ENCODE data around the gene BLM.

BLM gene

DNA sequence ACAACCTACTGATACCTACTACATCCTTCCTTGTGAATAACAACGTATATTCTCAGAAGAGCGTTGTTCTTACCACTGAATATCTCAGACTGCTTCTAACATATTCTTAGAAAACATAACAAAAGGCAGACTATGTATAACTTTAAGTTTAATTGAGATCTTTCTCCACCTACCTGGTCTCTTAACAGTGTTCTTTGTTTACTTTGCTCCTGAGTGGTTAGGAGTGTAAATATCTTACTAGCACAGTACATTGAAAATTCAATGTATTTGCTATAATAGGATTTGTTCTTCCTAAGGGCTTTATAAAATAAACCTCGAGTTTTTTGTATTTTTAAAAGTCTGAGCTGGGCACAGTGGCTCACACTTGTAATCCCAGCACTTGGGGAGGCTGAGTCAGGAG, 7.9 kb upstream of the BLM start:
- no peak for DNase-seq (ENCODE audit: extremely low spot score)
- TF ChIP-seq, protein P1, sequence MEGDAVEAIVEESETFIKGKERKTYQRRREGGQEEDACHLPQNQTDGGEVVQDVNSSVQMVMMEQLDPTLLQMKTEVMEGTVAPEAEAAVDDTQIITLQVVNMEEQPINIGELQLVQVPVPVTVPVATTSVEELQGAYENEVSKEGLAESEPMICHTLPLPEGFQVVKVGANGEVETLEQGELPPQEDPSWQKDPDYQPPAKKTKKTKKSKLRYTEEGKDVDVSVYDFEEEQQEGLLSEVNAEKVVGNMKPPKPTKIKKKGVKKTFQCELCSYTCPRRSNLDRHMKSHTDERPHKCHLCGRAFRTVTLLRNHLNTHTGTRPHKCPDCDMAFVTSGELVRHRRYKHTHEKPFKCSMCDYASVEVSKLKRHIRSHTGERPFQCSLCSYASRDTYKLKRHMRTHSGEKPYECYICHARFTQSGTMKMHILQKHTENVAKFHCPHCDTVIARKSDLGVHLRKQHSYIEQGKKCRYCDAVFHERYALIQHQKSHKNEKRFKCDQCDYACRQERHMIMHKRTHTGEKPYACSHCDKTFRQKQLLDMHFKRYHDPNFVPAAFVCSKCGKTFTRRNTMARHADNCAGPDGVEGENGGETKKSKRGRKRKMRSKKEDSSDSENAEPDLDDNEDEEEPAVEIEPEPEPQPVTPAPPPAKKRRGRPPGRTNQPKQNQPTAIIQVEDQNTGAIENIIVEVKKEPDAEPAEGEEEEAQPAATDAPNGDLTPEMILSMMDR (IDR thresholded peaks at IDR 0.05; ENCODE audit: control extremely low read depth, extremely low read depth, low read depth, missing control alignments): no peak
- POLR2A ChIA-PET: no interaction called here
- CTCF ChIA-PET: interaction anchor here (1.4 kb wide), 1 partner anchor 389 kb away, joined by 7 read pairs; no protein-coding TSS in a partner anchor

DNA sequence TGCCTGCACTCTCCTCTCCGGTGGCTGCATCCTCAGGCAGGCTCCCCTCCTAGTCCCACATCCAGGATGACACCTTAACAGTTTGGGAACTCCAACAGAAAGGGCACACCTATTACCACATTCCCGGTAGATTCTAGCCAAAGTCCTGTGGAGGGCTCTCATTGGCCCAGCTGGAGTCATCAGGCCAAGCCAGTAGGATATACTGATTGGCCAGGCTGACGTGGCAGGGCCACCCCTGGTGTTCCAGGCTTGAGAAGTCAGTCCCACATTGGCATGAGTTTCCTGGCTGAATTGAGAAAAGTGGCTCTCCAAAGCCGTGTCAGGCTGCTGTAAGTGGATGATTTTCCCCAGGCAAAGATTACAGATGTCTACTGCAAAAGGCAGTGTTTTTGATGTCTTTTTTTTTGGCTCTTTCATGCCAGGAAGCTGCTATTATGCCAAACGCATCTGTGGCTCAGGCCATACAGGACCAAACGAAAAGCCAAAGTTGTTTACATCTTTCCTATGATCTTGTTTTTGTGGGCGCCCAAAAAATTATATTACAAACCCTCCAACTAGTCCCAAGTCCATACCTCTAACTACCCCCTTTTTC, 6.6 kb upstream of the BLM start:
- CTCF ChIA-PET: interaction anchor here (1.4 kb wide), 1 partner anchor 390 kb away, joined by 7 read pairs; no protein-coding TSS in a partner anchor
- no peak for DNase-seq (ENCODE audit: extremely low spot score)
- POLR2A ChIA-PET: no interaction called here
- TF ChIP-seq, protein P1 (IDR thresholded peaks at IDR 0.05; ENCODE audit: control extremely low read depth, extremely low read depth, low read depth, missing control alignments): no peak

DNA sequence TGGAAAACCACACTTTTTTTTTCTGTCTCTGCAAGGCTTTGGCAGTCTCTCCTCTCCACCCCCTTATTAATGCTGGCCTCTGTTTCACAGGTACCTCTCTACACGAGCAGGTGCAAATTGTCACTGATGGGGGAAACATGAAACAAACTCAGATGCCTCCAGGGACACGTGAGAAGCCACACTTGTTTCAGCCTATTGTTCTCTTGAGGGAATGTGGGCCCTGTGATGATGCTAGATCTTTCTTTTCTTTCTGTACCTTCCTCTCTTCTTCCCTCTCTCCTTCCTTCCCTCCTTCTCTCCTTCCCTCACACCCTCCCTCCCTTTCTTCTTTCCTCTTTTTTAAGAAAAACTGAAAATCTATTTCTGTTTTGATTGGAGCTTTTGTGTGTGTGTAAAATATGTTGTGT, 5.7 kb upstream of the BLM start:
- TF ChIP-seq, protein P1 (IDR thresholded peaks at IDR 0.05; ENCODE audit: control extremely low read depth, extremely low read depth, low read depth, missing control alignments): no peak
- CTCF ChIA-PET: interaction anchor here (1.2 to 1.3 kb wide), 2 partner anchors 64 to 93 kb away, joined by 3 to 4 read pairs; no protein-coding TSS in a partner anchor
- POLR2A ChIA-PET: no interaction called here
- DNase-seq (ENCODE audit: extremely low spot score): no peak

DNA sequence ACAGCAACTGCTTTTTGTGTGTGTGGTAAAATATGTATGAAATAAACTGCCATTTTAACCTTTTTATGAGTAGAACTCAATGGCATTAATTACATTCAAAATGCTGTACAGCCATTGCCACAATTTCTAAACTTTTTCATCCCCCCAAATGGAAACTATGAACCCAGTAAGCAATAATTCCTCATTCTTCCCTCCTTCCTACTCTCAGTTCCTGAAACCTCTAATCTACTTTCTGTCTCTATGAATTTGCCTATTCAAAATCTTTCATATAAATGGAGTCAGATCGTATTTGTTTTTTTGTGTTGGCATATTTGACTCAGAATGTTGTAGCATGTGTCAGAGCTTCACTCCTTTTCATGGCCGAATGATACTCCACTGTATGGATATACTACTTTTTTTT, 5.3 kb upstream of the BLM start:
- CTCF ChIA-PET: interaction anchor here (1.2 to 1.3 kb wide), 2 partner anchors 64 to 94 kb away, joined by 3 to 4 read pairs; no protein-coding TSS in a partner anchor

DNA sequence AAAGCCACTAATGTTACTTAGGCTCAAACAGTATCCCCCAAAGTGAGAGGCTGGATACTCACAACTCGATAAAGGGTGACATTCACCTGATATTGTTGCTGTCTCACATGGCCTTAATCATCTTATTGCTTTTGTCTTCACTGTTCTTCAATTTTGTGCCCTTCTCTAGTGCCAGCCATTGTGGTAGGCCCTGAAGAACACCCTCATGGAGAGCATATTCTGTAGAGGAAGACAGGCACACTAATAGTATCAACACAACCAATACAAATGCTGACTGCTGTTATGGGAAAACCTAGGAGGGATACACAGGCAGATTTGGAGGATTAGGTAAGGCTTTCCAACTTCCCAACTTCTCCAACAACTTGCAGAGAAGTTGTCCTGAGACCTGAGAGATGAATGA, 4.1 kb upstream of the BLM start:
- TF ChIP-seq, protein P1 (IDR thresholded peaks at IDR 0.05; ENCODE audit: control extremely low read depth, extremely low read depth, low read depth, missing control alignments): no peak
- DNase-seq (ENCODE audit: extremely low spot score): no peak
- POLR2A ChIA-PET: no interaction called here
- CTCF ChIA-PET: interaction anchor here (1.5 to 1.8 kb wide), 2 partner anchors 8 to 173 kb away, joined by 5 to 8 read pairs; no protein-coding TSS in a partner anchor

More for the DNA sequence above, 5.3 kb upstream of the BLM start:
- no peak for DNase-seq (ENCODE audit: extremely low spot score)
- TF ChIP-seq, protein P1 (IDR thresholded peaks at IDR 0.05; ENCODE audit: control extremely low read depth, extremely low read depth, low read depth, missing control alignments): no peak
- POLR2A ChIA-PET: no interaction called here

DNA sequence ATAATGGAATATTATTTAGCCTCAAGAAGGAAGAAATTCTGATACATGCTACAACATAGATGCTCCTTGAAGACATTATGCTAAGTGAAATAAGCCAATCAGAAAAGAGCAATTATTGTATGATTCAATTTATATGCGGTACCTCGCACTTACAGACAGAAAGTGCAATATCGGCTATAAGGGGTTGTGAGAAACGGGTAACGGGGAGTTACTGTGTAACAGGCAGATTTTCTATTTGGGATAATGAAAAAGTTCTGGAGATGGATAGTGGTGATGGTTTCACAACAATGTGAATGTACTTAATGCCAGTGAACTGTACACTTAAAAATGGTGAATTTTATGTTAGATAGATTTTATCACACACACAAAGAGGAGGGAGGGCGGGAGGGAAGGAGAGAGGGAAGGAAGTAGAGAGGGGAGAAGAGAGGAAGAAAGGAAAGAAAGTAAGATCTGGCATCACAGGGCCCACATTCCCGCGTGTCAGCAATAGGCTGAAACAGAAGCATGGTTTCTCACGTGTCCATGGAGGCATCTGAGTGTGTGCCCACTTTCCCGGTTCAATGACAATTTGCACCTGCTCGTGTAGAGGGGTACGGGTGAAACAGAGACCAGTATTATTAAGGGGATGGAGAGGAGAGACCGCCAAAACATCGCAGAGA, 700 bp upstream of the BLM start:
- no peak for DNase-seq (ENCODE audit: extremely low spot score)
- ChIA-PET CTCF (interaction anchor here (0.6 to 2.4 kb wide), 10 partner anchors 11 to 216 kb away, joined by 3 to 12 read pairs (median 5); partner anchors contain the start of gene HDDC3), POLR2A (interaction anchor here (0.9 kb wide), 1 partner anchor 51 kb away, joined by 3 read pairs; no protein-coding TSS in a partner anchor)
- TF ChIP-seq, protein P1 (IDR thresholded peaks at IDR 0.05; ENCODE audit: control extremely low read depth, extremely low read depth, low read depth, missing control alignments): no peak
